ENCODE data around the gene MRI1.
"Not testable (repeated sequence)": the region's sequence is repeated elsewhere in the genome, so short reads cannot be mapped to it uniquely, and the experiment has no call there.

The MRI1 gene

DNA sequence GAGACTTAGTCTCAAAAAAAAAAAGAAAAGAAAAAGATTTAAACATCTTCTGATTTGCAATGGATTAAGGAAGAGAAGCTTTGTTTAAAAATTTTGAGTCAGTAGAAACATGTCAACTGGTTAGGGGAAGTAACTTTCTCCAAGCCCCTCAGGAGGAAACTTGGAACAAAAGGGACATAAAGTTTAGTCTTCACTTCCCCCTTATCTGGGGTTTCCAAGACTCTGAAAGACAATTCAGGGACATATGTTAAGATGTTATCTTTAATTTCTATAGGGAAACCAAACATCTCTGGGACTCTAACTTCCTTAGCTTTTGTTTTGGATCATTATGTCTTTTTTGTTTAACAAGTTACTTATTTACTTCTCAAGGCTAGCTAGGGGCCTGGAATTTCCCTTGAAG, 20.1 kb upstream of the MRI1 start:
- DNase-seq (ENCODE audit: low read depth): no peak
- H3K4me3 ChIP-seq (ENCODE audit: low read length): no peak overlapping the region
- no peak for TF ChIP-seq CTCF (IDR thresholded peaks at IDR 0.05; ENCODE audit: insufficient read depth, low read depth, low read length, missing control alignments)

- peak overlapping the region; percentile 95 for H3K4me3 ChIP-seq (ENCODE audit: low read length)
- DNase-seq (ENCODE audit: low read depth): no peak
- no peak for TF ChIP-seq CTCF (IDR thresholded peaks at IDR 0.05; ENCODE audit: insufficient read depth, low read depth, low read length, missing control alignments)
These were observed 17.2 kb upstream of the MRI1 start for GRCh38 chr19:13747098-13747453.

DNA sequence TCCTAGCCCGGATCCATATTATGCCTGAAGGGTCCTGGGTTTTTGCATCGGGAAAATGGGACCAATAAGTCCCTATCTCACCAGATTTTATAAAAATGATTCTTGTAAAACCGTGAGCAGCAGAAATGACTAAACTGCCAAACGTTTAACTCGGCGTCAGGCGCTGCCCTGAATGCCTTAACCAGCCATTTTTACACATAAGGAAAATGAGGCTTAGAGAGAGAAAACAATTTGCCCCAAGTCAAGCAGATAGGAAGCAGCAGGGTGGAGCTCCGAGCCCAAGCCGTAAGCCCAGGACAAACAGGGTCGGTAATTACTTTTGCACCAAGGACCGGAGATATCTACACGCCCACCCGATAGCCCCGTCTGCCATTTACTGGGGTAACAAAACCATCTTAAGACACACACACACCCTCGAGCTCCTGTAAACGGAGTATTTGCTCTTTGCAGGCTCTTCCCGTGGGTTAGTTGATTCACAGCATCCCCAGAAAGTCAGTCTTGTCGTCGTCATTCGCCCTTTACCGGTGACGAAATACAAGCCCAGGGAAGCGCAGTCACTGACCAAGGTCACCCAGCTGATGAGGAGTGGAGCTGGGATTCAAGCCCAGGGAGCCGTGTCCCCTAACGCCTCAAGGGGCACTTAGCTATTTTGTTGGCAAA, 16.0 kb upstream of the MRI1 start:
- no peak for TF ChIP-seq CTCF (IDR thresholded peaks at IDR 0.05; ENCODE audit: insufficient read depth, low read depth, low read length, missing control alignments)
- DNase-seq (ENCODE audit: low read depth): peak; percentile 32

GRCh38 chr19:13751436-13751835, 12.9 kb upstream of the MRI1 start:
- DNase-seq (ENCODE audit: low read depth): no peak
- H3K4me3 ChIP-seq (ENCODE audit: low read length): no peak overlapping the region
- no peak for TF ChIP-seq CTCF (IDR thresholded peaks at IDR 0.05; ENCODE audit: insufficient read depth, low read depth, low read length, missing control alignments)

More for the DNA sequence above, 16.0 kb upstream of the MRI1 start:
- peak overlapping the region; percentile 95 for H3K4me3 ChIP-seq (ENCODE audit: low read length)

DNA sequence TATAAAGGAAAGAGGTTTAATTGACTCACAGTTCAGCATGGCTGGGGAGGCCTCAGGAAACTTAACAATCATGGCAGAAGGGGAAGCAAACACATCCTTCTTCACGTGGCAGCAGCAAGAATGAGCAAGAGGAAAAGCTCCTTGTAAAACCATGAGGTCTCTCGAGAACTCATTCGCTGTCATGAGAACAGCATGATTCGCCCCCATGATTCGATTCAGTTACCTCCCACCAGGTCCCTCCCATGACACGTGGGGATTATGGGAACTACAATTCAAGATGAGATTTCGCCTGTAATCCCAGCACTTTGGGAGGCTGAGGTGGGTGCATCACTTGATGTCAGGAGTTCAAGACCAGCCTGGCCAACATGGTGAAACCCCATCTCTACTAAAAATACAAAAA, 10.7 kb upstream of the MRI1 start:
- not testable (repeated sequence) for DNase-seq (ENCODE audit: low read depth); H3K4me3 ChIP-seq (ENCODE audit: low read length)

- DNase-seq (ENCODE audit: low read depth): no peak
- H3K4me3 ChIP-seq (ENCODE audit: low read length): no peak overlapping the region
- no peak for TF ChIP-seq CTCF (IDR thresholded peaks at IDR 0.05; ENCODE audit: insufficient read depth, low read depth, low read length, missing control alignments)
These were observed 8.1 kb upstream of the MRI1 start for GRCh38 chr19:13756210-13756609.

DNA sequence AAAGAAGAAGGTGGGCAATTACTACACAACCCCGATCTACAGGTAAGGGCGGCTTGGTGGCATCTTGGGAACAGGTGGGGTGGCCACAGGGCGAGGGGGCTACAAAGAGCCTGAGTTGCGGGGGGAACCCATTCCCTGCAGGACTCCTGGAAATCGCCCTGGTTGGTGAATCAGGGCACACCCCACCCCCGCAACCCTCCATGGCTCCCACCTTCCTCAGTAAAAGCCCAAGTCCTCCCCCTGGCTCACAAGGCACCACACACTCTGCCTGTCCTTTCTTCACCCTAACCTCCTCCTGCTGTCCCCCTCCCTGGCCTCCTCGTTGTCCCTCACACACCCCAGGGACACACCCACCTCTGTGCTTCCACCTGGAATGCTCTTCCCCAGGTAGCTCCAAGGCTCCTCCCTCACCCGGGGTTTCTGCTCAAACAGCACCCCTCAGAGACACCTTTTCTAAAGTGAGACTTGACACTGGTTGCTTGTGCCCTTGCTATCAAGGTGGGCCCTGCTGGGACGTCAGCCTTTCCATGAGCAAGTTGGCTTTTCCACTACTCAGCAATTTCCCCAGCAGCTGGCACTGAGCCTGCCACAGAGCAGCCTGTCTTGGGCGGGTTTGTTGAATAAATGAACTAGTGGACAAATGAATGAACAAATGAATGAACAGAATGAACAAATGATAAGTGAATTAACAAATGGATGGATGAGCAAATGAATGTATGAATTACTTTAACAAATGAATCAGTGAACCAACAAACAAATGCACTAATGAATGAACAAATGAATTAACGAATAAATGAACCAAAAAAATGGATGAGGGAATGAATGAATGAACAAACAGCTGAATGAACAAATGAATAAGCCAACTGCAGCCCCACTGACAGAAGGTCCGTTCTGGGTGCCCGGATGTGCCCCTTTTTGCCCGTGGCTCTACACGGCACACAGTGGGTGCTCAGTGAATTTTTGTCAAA, 6.2 kb upstream of the MRI1 start:
- DNase-seq (ENCODE audit: low read depth): no peak
- no peak for TF ChIP-seq CTCF (IDR thresholded peaks at IDR 0.05; ENCODE audit: insufficient read depth, low read depth, low read length, missing control alignments)
- no peak overlapping the region for H3K4me3 ChIP-seq (ENCODE audit: low read length)
